LoVo (cell line): ENCODE data around the gene SRR.
"Not testable (repeated sequence)": the region's sequence is repeated elsewhere in the genome, so short reads cannot be mapped to it uniquely, and the experiment has no call there.

Source experiments
- DNase-seq: peaks from one replicate; pipeline ENCODE4 v3.0.0-alpha.2; 2016; ENCODE audit warnings: low spot score

Gene SRR

GRCh38 chr17:2303204-2304188 is at the start of gene SRR, which contains the start of gene SMG6:
SRR (plus strand) TSS chr17:2303950; CDS start chr17:2315561, 11,611 bp downstream.
SMG6 (minus strand) TSS chr17:2303785; CDS start chr17:2303720, 65 bp downstream.
- DNase-seq: peak; percentile 87

GRCh38 chr17:2258830-2259229 is 44.9 kb upstream of the SRR start:
- DNase-seq: not testable (repeated sequence)

- DNase-seq: no peak
Observed at GRCh38 chr17:2259769-2260536, 43.8 kb upstream of the SRR start.

- no peak for DNase-seq
Observed at GRCh38 chr17:2262135-2262587, 41.6 kb upstream of the SRR start.

DNA sequence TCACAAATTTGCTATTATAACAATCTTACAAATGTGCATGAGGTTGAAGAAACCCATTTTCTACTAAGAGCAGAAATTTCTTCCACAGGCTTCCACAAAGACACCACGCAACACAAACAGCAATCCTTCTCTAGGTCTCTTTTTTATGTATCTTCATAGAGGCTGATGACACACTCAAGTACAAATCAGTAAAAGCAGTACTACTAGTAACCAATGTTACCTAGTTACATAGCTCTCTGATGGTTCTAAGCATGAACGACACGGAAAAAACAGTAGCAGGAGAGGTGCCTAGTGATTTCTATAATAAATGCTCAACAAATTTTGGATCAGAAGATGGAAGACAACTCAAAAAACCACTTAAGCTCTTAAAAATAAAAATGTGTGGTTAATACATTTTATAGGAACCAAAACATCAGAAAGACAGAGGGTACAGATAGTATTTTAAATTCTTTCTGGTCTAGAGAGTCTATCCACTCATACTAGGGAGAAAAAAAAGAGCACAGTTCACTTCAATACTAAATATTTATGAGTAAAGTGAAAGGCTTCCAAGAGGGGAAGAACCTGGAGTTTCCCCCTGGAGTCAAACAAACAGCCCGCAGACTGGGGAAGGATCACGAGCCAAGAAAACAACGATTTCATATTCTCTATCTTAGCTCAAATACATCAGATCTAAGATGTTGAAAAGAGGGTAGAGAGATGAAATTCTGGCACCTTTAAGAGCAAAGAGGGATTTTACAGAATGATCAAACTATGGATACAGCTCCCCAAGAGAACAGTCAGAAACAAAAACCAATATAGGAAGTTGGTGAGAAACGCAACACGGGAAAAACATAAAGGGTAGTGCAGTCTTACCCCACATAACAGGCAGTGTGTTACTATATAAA is 40.3 kb upstream of the SRR start:
- DNase-seq: no peak

DNA sequence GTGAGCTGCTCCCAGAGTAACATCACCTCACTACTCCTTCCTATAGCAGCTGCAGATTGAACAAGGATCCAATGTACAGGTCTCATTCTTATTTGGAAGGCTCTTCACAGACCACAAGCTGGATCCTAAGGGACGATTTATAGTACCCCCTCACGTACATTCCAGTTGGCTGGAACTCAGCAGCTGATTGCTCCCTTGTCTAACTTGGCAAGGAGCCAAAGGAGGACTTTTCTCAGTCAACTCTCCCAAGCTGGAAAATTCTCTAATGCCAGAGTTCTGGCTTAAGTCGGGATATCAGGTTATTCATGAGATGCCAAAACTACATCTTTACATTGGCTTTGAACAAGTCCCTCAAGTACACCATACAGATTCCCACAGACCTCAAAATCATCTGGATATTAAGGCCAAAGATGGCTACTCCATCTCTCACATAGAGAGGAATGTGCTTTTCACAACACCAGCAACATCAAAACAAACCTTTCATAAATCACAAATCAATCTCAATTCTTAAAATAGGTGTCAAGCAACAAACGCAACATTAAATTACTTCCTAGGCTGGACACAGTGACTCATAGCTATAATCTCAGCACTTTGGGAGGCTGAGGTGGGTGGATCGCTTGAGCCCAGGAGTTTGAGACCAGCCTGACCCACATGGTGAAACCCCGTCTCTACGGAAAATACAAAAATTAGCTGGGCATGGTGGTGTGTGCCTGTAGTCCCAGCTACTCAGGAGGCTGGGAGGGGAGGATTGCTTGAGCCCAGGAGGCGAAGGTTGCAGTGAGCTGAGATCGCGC is 39.5 kb upstream of the SRR start:
- no peak for DNase-seq

GRCh38 chr17:2265166-2265565 is 38.6 kb upstream of the SRR start:
- not testable (repeated sequence) for DNase-seq

DNA sequence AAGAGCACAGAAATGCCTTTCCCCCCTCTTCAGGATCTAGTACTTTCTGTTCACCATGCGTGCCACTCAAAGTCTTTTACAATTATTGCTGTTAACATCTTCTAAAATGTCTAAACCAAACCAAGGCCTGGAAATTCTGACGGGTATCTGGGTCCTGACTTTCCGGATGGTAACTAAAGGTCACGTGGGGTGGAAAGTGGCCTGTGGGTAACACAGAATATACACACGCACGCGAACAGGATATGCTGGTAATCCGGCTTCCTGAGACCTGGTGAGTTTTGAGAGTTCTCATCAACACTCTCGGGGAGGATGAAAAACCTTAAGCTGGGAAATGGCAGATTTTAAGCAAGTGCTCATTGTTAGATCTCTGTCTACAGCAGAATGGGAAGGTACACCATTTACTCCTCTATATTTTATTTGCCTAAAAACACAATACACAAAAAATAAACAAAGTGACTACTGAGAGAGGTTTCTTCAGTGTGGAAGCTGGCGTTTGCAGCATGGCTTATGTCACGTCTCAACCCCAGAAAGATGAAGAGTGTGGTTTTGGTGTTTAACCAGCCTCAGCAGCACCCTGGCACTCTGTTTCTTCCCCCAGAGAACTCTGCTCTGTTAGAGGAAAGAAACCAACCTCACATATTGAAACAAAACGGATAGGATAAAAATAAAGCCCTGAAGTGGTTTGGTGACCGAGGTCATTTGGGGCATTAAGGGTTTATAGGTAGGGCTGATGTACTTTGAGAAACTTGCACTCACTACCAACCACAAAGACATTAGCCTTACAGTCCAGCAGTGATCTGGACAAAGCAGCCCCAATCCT is 37.5 kb upstream of the SRR start:
- no peak for DNase-seq

DNA sequence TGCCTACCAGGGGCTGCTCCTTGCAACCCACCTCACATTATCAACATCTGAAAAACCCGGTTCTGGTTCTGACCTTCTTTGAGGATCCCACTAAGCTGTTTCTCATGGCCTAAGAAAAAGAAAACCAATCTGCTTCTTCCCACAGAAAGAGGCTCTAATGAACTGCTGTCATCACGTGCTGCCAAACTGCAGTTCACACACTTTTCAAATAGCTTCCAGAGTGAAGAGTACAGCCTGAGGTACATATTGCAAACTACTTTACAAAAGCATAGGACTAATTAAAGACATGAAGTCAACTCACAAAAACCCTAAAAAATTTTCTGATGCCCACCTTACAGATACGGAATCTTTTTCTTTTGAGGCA is 36.9 kb upstream of the SRR start:
- DNase-seq: no peak

DNA sequence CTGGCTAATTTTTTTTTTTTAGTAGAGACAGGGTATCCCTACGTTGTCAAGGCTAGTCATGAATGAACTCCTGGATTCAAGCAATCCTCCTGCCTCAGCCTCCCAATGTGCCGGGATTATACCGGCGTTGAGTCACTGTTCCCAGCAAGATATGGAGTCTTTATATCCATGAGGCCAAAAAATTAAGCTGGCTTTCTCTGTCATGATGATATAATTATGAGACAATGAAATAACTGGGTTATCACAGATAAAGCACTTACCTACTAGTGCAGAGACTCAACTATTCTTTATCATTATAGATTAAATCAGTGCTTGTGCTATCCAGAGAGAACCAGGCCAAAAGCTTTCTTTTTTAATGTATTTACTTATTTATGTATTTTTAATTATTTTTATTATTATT is 36.4 kb upstream of the SRR start:
- DNase-seq: no peak

DNA sequence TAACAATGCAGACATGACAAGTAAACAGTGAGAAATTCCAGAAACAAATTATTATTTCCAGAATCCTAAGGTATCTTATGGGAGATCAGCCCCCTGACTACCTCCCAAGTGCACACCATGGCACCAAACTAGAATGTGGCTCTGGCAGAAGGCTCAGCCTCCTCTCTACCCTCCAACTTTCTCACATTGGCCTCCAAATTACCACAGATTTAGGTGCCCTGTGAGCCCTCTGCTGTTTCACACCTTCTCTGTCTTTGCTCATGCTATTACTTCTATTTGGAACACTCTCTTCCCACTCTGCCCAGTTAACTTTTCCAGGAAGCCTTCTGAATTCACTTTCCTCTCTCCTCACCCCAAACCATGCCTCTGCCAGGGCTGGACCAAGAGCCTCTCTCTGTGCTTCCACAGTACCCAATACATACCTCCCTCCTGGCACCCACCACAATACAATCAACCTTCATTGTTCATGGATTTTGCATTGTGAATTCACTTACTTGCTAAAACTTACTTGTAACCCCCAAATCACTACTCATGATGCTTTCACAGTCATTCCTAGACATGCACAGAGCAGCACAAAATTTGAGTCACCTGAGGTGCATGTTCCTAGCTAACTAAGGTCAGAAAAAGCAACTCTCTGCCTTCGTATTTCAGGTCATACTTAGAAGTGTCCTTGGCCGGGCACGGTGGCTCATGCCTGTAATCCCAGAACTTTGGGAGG is 31.6 kb upstream of the SRR start:
- DNase-seq: no peak

DNA sequence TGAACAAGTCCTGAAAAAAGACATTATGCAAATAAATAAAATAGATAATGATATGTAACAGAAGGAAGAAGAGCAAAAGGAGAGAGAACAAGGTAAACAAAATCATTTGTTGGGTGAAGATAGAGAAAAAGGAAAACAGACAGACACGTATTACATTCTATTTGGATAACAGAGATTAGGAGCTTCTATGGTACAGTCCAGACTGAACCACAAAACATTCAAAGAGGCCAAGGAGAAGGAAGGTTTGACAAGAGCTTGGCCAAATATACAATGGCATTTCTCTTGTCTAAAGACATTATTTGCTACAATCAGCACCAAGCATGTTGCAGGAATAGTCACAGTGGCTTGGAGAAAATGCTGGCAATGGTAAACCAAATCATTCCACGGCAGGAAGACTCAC is 29.3 kb upstream of the SRR start:
- DNase-seq: no peak

DNA sequence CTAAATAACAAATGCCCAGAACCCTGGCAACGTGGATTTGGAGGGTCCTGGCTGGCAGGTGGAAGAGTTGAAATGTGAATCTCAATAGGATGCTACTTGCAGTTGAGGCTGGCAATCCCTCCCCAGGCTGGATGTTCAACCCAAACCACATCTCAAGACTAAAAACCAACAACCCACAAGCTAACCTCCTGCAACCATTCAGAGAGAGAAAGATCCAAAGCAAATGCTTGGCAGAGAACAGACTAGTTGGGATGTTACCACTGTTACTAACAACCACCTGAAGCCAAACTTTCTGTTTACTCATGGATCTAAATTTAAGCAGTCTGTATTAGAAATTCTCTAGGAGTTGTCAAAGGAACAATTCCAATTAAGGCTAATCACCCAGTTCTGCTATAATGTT is 28.0 kb upstream of the SRR start:
- no peak for DNase-seq

GRCh38 chr17:2277429-2278170 is 26.1 kb upstream of the SRR start:
- DNase-seq: no peak

GRCh38 chr17:2279707-2280106 is 24.0 kb upstream of the SRR start:
- no peak for DNase-seq

DNA sequence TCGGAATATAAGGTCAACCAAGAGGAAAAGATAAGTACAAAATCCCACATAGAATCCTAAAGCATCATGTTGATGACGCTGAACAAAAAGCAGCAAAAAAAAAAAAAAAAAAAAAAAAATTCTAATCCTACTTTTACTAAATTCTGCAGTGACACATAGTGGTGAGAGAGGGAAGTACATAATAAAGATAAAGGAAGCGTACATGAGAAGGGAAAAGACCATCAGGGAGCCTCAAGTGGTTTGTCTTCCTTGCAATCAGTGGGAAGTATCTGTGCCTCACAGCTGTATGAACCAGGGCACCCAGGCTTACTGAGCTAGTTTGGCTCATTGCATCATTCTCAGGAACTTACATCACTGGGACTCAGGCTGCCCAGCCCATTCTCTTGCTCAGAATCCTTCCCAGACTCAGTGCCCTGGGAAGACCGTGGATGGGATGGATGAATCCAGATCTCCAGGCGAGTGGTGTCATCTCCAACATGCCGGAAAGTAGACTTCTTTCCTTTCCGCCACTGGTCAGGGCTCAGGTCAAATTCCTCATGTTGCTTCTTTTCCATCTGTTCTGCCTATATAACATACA is 21.4 kb upstream of the SRR start:
- peak; percentile 41 for DNase-seq

DNA sequence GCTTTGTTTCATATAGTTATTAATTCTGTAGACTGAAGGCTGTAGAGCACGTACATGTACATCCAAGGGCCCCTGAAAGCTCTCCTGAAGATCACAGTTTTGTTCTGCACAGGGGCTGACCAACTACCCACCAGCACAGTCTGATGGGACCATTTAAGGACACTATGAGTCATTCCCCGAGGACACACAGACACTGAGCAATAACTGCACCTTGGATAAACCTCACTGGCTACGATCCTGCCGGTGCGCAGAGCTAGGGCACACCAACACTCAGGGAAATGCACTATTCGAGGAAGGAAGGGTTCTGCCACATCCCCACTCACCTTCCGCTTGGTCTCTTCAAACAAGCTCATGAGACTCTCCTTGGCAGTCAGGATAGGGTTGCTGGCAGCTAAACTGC is 20.4 kb upstream of the SRR start:
- DNase-seq: no peak

- DNase-seq: no peak
Observed at GRCh38 chr17:2289878-2290478, 13.8 kb upstream of the SRR start.
